ENCODE measurements around the gene KDM4C. TPM values are rescaled to one million over a fixed set of nuclear protein-coding genes. Genes with fewer than 3 reads are reported as not detected.

KDM4C gene
- total and polyA plus RNA-seq, 2 of the 4 experiments (the other 2 are of a cell fraction): 11.8 to 23.8 TPM

DNA sequence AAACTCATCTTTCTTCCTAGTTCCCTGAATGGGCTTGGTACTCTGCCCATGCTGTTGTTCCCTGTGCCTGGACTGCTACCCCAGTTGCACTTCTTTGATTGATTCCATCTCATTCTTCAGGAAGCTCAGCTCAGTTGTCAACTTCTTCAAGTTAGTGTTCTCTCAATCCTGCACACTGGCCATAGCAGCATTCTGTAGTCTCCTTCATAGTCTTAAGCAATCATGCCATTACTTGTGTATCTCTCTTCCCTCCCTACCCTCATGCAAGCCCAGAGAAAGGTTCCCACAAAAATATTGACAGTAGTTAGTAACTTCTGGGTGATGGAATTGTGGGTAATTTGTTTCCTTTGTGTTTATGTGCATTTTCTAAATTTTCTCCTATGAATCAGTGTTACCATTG is 5.5 kb downstream of the KDM4C start:
- Histone ChIP-seq H3K9me1 (ENCODE audit: insufficient read depth, low read length) (no peaks in the 10 kb centered on the region), H2BK5ac (ENCODE audit: low read depth, low read length, poor library complexity, severe bottlenecking) (no peak overlapping the region), H3K18ac (ENCODE audit: low read depth, low read length) (no peak overlapping the region), H2AFZ (replicated peaks; ENCODE audit: low read length, poor library complexity) (no peak overlapping the region), H3K27me3 (ENCODE audit: control insufficient read depth, insufficient read depth, low read length) (no peaks in the 10 kb centered on the region), H4K91ac (ENCODE audit: insufficient read depth, low read depth, low read length) (no peak overlapping the region), H3K9ac (ENCODE audit: low read depth, low read length) (no peak overlapping the region), H3K79me1 (ENCODE audit: low read depth in 1 of 2, low read length in 2 of 2) (peaks cover 12 to 38% of the 10 kb centered on the region in 2 experiments), H3K4me2 (ENCODE audit: low read depth, low read length) (no peak overlapping the region), H3K36me3 (ENCODE audit: control insufficient read depth, insufficient read depth, low read length) (no peaks in the 10 kb centered on the region), H4K20me1 (ENCODE audit: insufficient read depth, low read length) (peaks cover 18% of the 10 kb centered on the region), H3K4me1 (ENCODE audit: control insufficient read depth, insufficient read depth, low read length) (peaks cover 4% of the 10 kb centered on the region), H4K5ac (ENCODE audit: low read depth, low read length) (no peak overlapping the region), H3K14ac (replicated peaks; ENCODE audit: low read depth, low read length) (no peak overlapping the region), H2AK5ac (ENCODE audit: low read depth, low read length) (no peak overlapping the region), H3K9me3 (ENCODE audit: control insufficient read depth, insufficient read depth, low read length) (no peaks in the 10 kb centered on the region), H2BK120ac (ENCODE audit: low read depth, low read length) (no peak overlapping the region), H4K8ac (ENCODE audit: low read depth in 2 of 2, low read length in 2 of 2) (no peak overlapping the region), H2BK20ac (ENCODE audit: low read depth, low read length) (no peak overlapping the region), H3K27ac (ENCODE audit: insufficient read depth, low read length) (no peak overlapping the region), H3K4ac (ENCODE audit: low read depth, low read length) (no peak overlapping the region), H3K56ac (ENCODE audit: extremely low read depth, insufficient read depth, low read length) (no peak overlapping the region), H2AK9ac (replicated peaks; ENCODE audit: low read depth, low read length, poor library complexity) (no peak overlapping the region), H2BK15ac (ENCODE audit: low read depth, low read length) (no peak overlapping the region), H3K23ac (ENCODE audit: low read depth, low read length) (no peak overlapping the region), H3K4me3 (ENCODE audit: insufficient read depth, low read depth, low read length) (no peak overlapping the region)
- intact Hi-C loops (cut with micrococcal nuclease) (no loop called here), dilution Hi-C loops (cut with HindIII; ENCODE audit: low sequenced_read_pairs, unreplicated experiment) (no loop called here), in situ Hi-C loops (cut with MboI; ENCODE audit: low sequenced_read_pairs) (no loop called here)
- no TSS peak for BruUV-seq (replicated peaks)
- no peak for TF ChIP-seq RAD21 (IDR thresholded peaks at IDR 0.05; ENCODE audit: low read length)
- TF ChIP-seq, protein P1, sequence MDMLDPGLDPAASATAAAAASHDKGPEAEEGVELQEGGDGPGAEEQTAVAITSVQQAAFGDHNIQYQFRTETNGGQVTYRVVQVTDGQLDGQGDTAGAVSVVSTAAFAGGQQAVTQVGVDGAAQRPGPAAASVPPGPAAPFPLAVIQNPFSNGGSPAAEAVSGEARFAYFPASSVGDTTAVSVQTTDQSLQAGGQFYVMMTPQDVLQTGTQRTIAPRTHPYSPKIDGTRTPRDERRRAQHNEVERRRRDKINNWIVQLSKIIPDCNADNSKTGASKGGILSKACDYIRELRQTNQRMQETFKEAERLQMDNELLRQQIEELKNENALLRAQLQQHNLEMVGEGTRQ (IDR thresholded peaks at IDR 0.05; ENCODE audit: low read depth, low read length): no peak
- TF ChIP-seq MXI1 (IDR thresholded peaks at IDR 0.05; ENCODE audit: borderline replicate concordance, low read depth, low read length): no peak
- TF ChIP-seq, protein P2, sequence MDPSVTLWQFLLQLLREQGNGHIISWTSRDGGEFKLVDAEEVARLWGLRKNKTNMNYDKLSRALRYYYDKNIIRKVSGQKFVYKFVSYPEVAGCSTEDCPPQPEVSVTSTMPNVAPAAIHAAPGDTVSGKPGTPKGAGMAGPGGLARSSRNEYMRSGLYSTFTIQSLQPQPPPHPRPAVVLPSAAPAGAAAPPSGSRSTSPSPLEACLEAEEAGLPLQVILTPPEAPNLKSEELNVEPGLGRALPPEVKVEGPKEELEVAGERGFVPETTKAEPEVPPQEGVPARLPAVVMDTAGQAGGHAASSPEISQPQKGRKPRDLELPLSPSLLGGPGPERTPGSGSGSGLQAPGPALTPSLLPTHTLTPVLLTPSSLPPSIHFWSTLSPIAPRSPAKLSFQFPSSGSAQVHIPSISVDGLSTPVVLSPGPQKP (IDR thresholded peaks at IDR 0.05; ENCODE audit: borderline replicate concordance, low read depth, low read length): no peak
- no peak for TF ChIP-seq RCOR1 (IDR thresholded peaks at IDR 0.05; ENCODE audit: insufficient replicate concordance, low read length)
- no peak for TF ChIP-seq MAFK (IDR thresholded peaks at IDR 0.05; ENCODE audit: low read depth, low read length)
- TF ChIP-seq RFX5 (IDR thresholded peaks at IDR 0.05; ENCODE audit: low read depth, low read length): no peak
- TF ChIP-seq FOS (IDR thresholded peaks at IDR 0.05; ENCODE audit: low read depth, low read length): no peak
- TF ChIP-seq SMC3 (IDR thresholded peaks at IDR 0.05; ENCODE audit: low read depth, low read length): no peak
- no peak for TF ChIP-seq NFE2L2 (IDR thresholded peaks at IDR 0.05; ENCODE audit: low read depth, low read length)
- ATAC-seq (ENCODE audit: low read depth): no peak
- no peak for DNase-seq
- ChIA-PET POLR2A (ENCODE audit: unreplicated experiment) (no interaction called here), CTCF (no interaction called here)
